Caco-2 (cell line): Measurements from ENCODE around the gene CLMP. TPM values are rescaled to one million over a fixed set of nuclear protein-coding genes. Genes with fewer than 3 reads are reported as not detected.
A peak's percentile ranks its signal among the peaks of the same experiment; 100 is the strongest.

ENCODE experiments used
- BruUV-seq: library from RNA; stranded (reverse); fragments of 400-500 nt; replicated peaks from 2 replicates; lab custom pipeline; 2021; lab: Mats Ljungman, UMichigan
- CTCF ChIA-PET: fragments of 300-600 bp; sonication (Branson Sonifier 250); formaldehyde crosslinking; loops from one replicate; lab custom pipeline; 2022; ENCODE audit warnings: antibody characterized with exemption; lab: Charles Lee
- POLR2A ChIA-PET: fragments of 300-600 bp; sonication (Branson Sonifier 250); formaldehyde crosslinking; loops from one replicate; lab custom pipeline; 2022; ENCODE audit warnings: antibody characterized with exemption; lab: Charles Lee
- DNase-seq, 2 experiments: peaks; one replicate each; pipeline versions ENCODE4 v3.0.0 to v3.0.0-alpha.2; 2020 to 2022
- H3K27me3 ChIP-seq: replicated peaks from 2 replicates; pipeline ENCODE4 v1.6.0; 2011; ENCODE audit warnings: low read length; ENCODE audit not compliant: control insufficient read depth, insufficient read depth
- H3K36me3 ChIP-seq: 2 replicates; pipeline ENCODE4 v1.5.1; 2011; ENCODE audit warnings: low read length; ENCODE audit not compliant: control insufficient read depth, insufficient read depth
- H3K4me1 ChIP-seq: fragments of 250-450 bp; sonication (Bioruptor Pico); 2 replicates; pipeline ENCODE4 v1.5.1; 2020; ENCODE audit warnings: mild to moderate bottlenecking
- H3K4me3 ChIP-seq: 2 replicates; pipeline ENCODE4 v1.5.1; 2011; ENCODE audit warnings: low read depth, mild to moderate bottlenecking, control low read depth, low read length
- H3K9me3 ChIP-seq: fragments of 250-450 bp; sonication (Bioruptor Pico); 2 replicates; pipeline ENCODE4 v1.5.1; 2020; ENCODE audit warnings: mild to moderate bottlenecking, moderate library complexity
- H3K27ac Mint-ChIP-seq: one replicate; pipeline ENCODE4 v1.8.0; 2022; ENCODE audit warnings: mixed read lengths; ENCODE audit not compliant: unreplicated experiment
- H3K27me3 Mint-ChIP-seq: one replicate; pipeline ENCODE4 v1.8.0; 2022; ENCODE audit warnings: mixed read lengths; ENCODE audit not compliant: insufficient read depth, unreplicated experiment
- H3K36me3 Mint-ChIP-seq: one replicate; pipeline ENCODE4 v1.8.0; 2022; ENCODE audit warnings: mild to moderate bottlenecking, mixed read lengths; ENCODE audit not compliant: insufficient read depth, unreplicated experiment
- H3K4me1 Mint-ChIP-seq: one replicate; pipeline ENCODE4 v1.8.0; 2022; ENCODE audit warnings: low read depth, mixed read lengths; ENCODE audit not compliant: unreplicated experiment
- H3K4me3 Mint-ChIP-seq: one replicate; pipeline ENCODE4 v1.8.0; 2022; ENCODE audit warnings: mild to moderate bottlenecking, moderate library complexity, mixed read lengths; ENCODE audit not compliant: unreplicated experiment
- H3K9me3 Mint-ChIP-seq: one replicate; pipeline ENCODE4 v1.8.0; 2022; ENCODE audit warnings: mixed read lengths; ENCODE audit not compliant: unreplicated experiment
- CTCF ChIP-seq, 2 experiments: fragments of 200-600 bp in 1 of 2; IDR thresholded peaks; 1 replicate in 1 of 2; 2 replicates in 1 of 2; pipeline versions ENCODE4 v1.5.1 to v1.8.0; 2011 to 2022; ENCODE audit warnings: antibody characterized with exemption in 1 of 2, control low read depth in 1 of 2, inconsistent platforms in 1 of 2, low read depth in 1 of 2, low read length in 1 of 2, mild to moderate bottlenecking in 1 of 2, moderate library complexity in 1 of 2; ENCODE audit not compliant: insufficient read depth in 1 of 2, severe bottlenecking in 1 of 2, unreplicated experiment in 1 of 2
- intact Hi-C: fragments of 100-400 bp; cut with micrococcal nuclease; formaldehyde crosslinking; loops from one replicate; pipeline ENCODE4 v1.10.0; 2022; ENCODE audit not compliant: unreplicated experiment
- total RNA-seq: library from RNA; stranded (reverse); gene quantifications from 2 replicates; pipeline ENCODE4 v1.2.3, GENCODE V29; 2022

The CLMP gene
- total RNA-seq, 1 experiment from 2014 or later, result 58.9 TPM

GRCh38 chr11:123236879-123237278 is 41.8 kb upstream of the CLMP start:
- Mint-ChIP-seq H3K27ac (no peak overlapping the region), H3K4me3 (no peak overlapping the region), H3K36me3 (no peaks in the 10 kb centered on the region), H3K9me3 (no peaks in the 10 kb centered on the region), H3K27me3 (no peaks in the 10 kb centered on the region), H3K4me1 (no peaks in the 10 kb centered on the region)
- no peak overlapping the region for H3K4me3 ChIP-seq
- H3K9me3 ChIP-seq, result no peaks in the 10 kb centered on the region
- ChIA-PET CTCF (interaction anchor here (0.6 kb wide), 1 partner anchor 70 kb away, joined by 3 read pairs; no protein-coding TSS in a partner anchor), POLR2A (no interaction called here)
- no peaks in the 10 kb centered on the region for H3K27me3 ChIP-seq
- no peak for TF ChIP-seq CTCF (IDR thresholded peaks at IDR 0.05; ENCODE audit: insufficient read depth in 1 of 2, low read depth in 1 of 2, low read length in 1 of 2, severe bottlenecking in 1 of 2, unreplicated experiment in 1 of 2)
- no TSS peak for BruUV-seq
- intact Hi-C loops, result no loop called here
- H3K4me1 ChIP-seq, result peaks cover 10% of the 10 kb centered on the region
- DNase-seq, result no peak
- no peaks in the 10 kb centered on the region for H3K36me3 ChIP-seq

GRCh38 chr11:123235656-123236261 is 40.7 kb upstream of the CLMP start:
- no TSS peak for BruUV-seq
- no peaks in the 10 kb centered on the region for H3K27me3 Mint-ChIP-seq
- H3K4me3 ChIP-seq, result no peak overlapping the region
- no peaks in the 10 kb centered on the region for H3K27me3 ChIP-seq
- ChIA-PET CTCF (no interaction called here), POLR2A (no interaction called here)
- H3K9me3 Mint-ChIP-seq, result no peaks in the 10 kb centered on the region
- H3K9me3 ChIP-seq, result no peaks in the 10 kb centered on the region
- no peak for DNase-seq
- H3K4me1 Mint-ChIP-seq, result peaks cover 10% of the 10 kb centered on the region
- H3K36me3 ChIP-seq, result no peaks in the 10 kb centered on the region
- peaks cover 21% of the 10 kb centered on the region for H3K4me1 ChIP-seq
- TF ChIP-seq CTCF (IDR thresholded peaks at IDR 0.05; ENCODE audit: insufficient read depth in 1 of 2, low read depth in 1 of 2, low read length in 1 of 2, severe bottlenecking in 1 of 2, unreplicated experiment in 1 of 2), result no peak
- H3K27ac Mint-ChIP-seq, result no peak overlapping the region
- intact Hi-C loops, result no loop called here
- no peaks in the 10 kb centered on the region for H3K36me3 Mint-ChIP-seq
- no peak overlapping the region for H3K4me3 Mint-ChIP-seq

GRCh38 chr11:123235117-123235655 is 40.1 kb upstream of the CLMP start:
- H3K27me3 ChIP-seq, result no peaks in the 10 kb centered on the region
- H3K27ac Mint-ChIP-seq, result no peak overlapping the region
- no peaks in the 10 kb centered on the region for H3K36me3 ChIP-seq
- no peak overlapping the region for H3K4me3 ChIP-seq
- H3K4me1 Mint-ChIP-seq, result peaks cover 16% of the 10 kb centered on the region
- no peak overlapping the region for H3K4me3 Mint-ChIP-seq
- ChIA-PET POLR2A (no interaction called here), CTCF (interaction anchor here (0.6 kb wide), 1 partner anchor 12 kb away, joined by 5 read pairs; no protein-coding TSS in a partner anchor)
- no TSS peak for BruUV-seq
- peak; percentile 37 to 49 for TF ChIP-seq CTCF (IDR thresholded peaks at IDR 0.05; ENCODE audit: insufficient read depth in 1 of 2, low read depth in 1 of 2, low read length in 1 of 2, severe bottlenecking in 1 of 2, unreplicated experiment in 1 of 2)
- H3K9me3 ChIP-seq, result no peaks in the 10 kb centered on the region
- DNase-seq, result peak in 1 of 2 experiments; percentile 36
- no peaks in the 10 kb centered on the region for H3K9me3 Mint-ChIP-seq
- intact Hi-C loops, result no loop called here
- no peaks in the 10 kb centered on the region for H3K27me3 Mint-ChIP-seq
- peaks cover 27% of the 10 kb centered on the region for H3K4me1 ChIP-seq
- H3K36me3 Mint-ChIP-seq, result no peaks in the 10 kb centered on the region
